Activated CD8-positive, alpha-beta T cell treated with anti-CD3 and anti-CD28 coated beads for 36 hours (primary cell): ENCODE results near the gene IQSEC3. TPM values are rescaled to one million over a fixed set of nuclear protein-coding genes. Genes with fewer than 3 reads are reported as not detected.
"Not testable (repeated sequence)": the region's sequence is repeated elsewhere in the genome, so short reads cannot be mapped to it uniquely, and the experiment has no call there.

Source experiments
- ATAC-seq: fragments of 200-7000 bp; cut with Tn5 transposase; one replicate; pipeline ENCODE4 v1.10.0; 2021; ENCODE audit warnings: mild to moderate bottlenecking, moderate library complexity
- CTCF ChIA-PET: fragments of 350-600 bp; sonication (Branson Sonifier 250); formaldehyde crosslinking; loops from one replicate; lab custom pipeline; 2021; ENCODE audit warnings: antibody characterized with exemption; lab: Charles Lee
- POLR2A ChIA-PET: fragments of 350-600 bp; sonication (Branson Sonifier 250); formaldehyde crosslinking; loops from one replicate; lab custom pipeline; 2021; ENCODE audit warnings: antibody characterized with exemption; lab: Charles Lee
- DNase-seq: peaks from one replicate; pipeline ENCODE4 v3.0.0-alpha.2; 2020
- H3K27ac Mint-ChIP-seq: one replicate; pipeline ENCODE4 v1.8.0; 2021; ENCODE audit warnings: mild to moderate bottlenecking, mixed read lengths
- H3K27me3 Mint-ChIP-seq: one replicate; pipeline ENCODE4 v1.8.0; 2021; ENCODE audit warnings: mixed read lengths
- H3K36me3 Mint-ChIP-seq: one replicate; pipeline ENCODE4 v1.8.0; 2021; ENCODE audit warnings: low read depth, mixed read lengths
- H3K4me1 Mint-ChIP-seq: one replicate; pipeline ENCODE4 v1.8.0; 2021; ENCODE audit warnings: low read depth, mixed read lengths
- H3K4me3 Mint-ChIP-seq: one replicate; pipeline ENCODE4 v1.8.0; 2021; ENCODE audit warnings: mild to moderate bottlenecking, moderate library complexity, mixed read lengths
- H3K9me3 Mint-ChIP-seq: one replicate; pipeline ENCODE4 v1.8.0; 2021; ENCODE audit warnings: mixed read lengths
- CTCF ChIP-seq: fragments of 200-600 bp; IDR thresholded peaks from one replicate; pipeline ENCODE4 v1.8.0; 2022; ENCODE audit warnings: antibody characterized with exemption, mild to moderate bottlenecking
- intact Hi-C: fragments of 100-400 bp; cut with micrococcal nuclease; formaldehyde crosslinking; loops from one replicate; pipeline ENCODE4 v1.10.0; 2022
- total RNA-seq, 2 experiments: library from RNA; stranded (reverse); gene quantifications; one replicate each; pipeline ENCODE4 v1.2.3, GENCODE V29; 2021

IQSEC3 gene
- total RNA-seq: 1 to 10 TPM; 2.5 to 2.7 TPM

- H3K27ac Mint-ChIP-seq, CTCF ChIA-PET, intact Hi-C loops, POLR2A ChIA-PET, H3K36me3 Mint-ChIP-seq, H3K9me3 Mint-ChIP-seq, H3K4me3 Mint-ChIP-seq, DNase-seq, ATAC-seq, H3K4me1 Mint-ChIP-seq: not testable (repeated sequence)
- peaks cover 34% of the 10 kb centered on the region for H3K27me3 Mint-ChIP-seq
These were observed at the start of gene IQSEC3 for GRCh38 chr12:66428-66781. TSS of gene IQSEC3 (plus strand) at chr12:66767. CDS start at chr12:66883, 116 bp downstream.

- intact Hi-C loops, H3K4me3 Mint-ChIP-seq, CTCF ChIA-PET, ATAC-seq, H3K27me3 Mint-ChIP-seq, H3K9me3 Mint-ChIP-seq, H3K27ac Mint-ChIP-seq, DNase-seq, POLR2A ChIA-PET: not testable (repeated sequence)
- Mint-ChIP-seq H3K4me1 (peaks cover 13% of the 10 kb centered on the region), H3K36me3 (peaks cover 12% of the 10 kb centered on the region)
These were observed 48.9 kb upstream of the IQSEC3 start for GRCh38 chr12:17370-18340.

DNA sequence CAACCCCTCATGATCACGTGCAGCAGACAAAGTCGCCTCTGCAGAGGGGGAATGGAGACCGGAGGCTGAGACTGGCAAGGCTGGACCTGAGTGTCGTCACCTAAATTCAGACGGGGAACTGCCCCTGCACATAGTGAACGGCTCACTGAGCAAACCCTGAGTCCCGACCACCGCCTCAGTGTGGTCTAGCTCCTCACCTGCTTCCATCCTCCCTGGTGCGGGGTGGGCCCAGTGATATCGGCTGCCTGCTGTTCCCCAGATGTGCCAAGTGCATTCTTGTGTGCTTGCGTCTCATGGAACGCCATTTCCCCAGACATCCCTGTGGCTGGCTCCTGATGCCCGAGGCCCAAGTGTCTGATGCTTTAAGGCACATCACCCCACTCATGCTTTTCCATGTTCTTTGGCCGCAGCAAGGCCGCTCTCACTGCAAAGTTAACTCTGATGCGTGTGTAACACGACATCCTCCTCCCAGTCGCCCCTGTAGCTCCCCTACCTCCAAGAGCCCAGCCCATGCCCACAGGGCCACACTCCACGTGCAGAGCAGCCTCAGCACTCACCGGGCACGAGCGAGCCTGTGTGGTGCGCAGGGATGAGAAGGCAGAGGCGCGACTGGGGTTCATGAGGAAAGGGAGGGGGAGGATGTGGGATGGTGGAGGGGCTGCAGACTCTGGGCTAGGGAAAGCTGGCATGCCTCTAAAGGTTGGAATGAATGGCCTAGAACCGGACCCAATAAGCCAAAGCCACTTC, 47.6 kb upstream of the IQSEC3 start:
- DNase-seq, CTCF ChIA-PET, POLR2A ChIA-PET, H3K27ac Mint-ChIP-seq, ATAC-seq, H3K27me3 Mint-ChIP-seq, H3K4me3 Mint-ChIP-seq, H3K9me3 Mint-ChIP-seq, intact Hi-C loops: not testable (repeated sequence)
- Mint-ChIP-seq H3K36me3 (peaks cover 12% of the 10 kb centered on the region), H3K4me1 (peaks cover 13% of the 10 kb centered on the region)

DNA sequence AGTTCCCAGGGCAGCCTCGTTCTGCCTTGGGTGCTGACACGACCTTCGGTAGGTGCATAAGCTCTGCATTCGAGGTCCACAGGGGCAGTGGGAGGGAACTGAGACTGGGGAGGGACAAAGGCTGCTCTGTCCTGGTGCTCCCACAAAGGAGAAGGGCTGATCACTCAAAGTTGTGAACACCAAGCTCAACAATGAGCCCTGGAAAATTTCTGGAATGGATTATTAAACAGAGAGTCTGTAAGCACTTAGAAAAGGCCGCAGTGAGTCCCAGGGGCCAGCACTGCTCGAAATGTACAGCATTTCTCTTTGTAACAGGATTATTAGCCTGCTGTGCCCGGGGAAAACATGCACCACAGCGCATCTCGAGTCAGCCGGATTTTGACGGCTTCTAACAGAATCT, 46.7 kb upstream of the IQSEC3 start:
- ATAC-seq, intact Hi-C loops, H3K27ac Mint-ChIP-seq, POLR2A ChIA-PET, H3K4me3 Mint-ChIP-seq, H3K27me3 Mint-ChIP-seq, H3K9me3 Mint-ChIP-seq, CTCF ChIA-PET, DNase-seq: not testable (repeated sequence)
- peaks cover 13% of the 10 kb centered on the region for H3K4me1 Mint-ChIP-seq
- peaks cover 12% of the 10 kb centered on the region for H3K36me3 Mint-ChIP-seq

DNA sequence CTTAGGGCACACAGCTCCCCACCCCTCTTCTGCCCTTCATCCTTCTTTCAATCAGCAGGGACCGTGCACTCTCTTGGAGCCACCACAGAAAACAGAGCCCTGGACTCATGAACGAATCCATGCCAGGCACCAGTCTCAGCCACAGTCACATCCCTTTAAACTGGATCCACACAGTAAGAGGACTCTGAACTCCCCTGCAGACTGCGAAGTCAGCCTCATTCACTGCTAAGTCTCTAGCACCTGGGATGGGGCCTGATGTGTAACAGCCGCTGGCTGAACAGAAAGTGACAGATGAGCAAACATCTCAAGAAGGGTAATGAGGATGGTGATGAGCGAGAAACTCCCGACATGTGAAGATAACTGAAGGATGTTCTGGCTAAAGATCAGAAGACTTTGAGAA, 45.8 kb upstream of the IQSEC3 start:
- ChIA-PET POLR2A (no interaction called here), CTCF (no interaction called here)
- Mint-ChIP-seq H3K9me3 (no peaks in the 10 kb centered on the region), H3K27ac (no peak overlapping the region), H3K36me3 (peaks cover 12% of the 10 kb centered on the region), H3K4me3 (no peak overlapping the region), H3K4me1 (peaks cover 13% of the 10 kb centered on the region), H3K27me3 (no peaks in the 10 kb centered on the region)
- no peak for DNase-seq
- no peak for ATAC-seq
- no peak for TF ChIP-seq CTCF
- intact Hi-C loops: no loop called here

DNA sequence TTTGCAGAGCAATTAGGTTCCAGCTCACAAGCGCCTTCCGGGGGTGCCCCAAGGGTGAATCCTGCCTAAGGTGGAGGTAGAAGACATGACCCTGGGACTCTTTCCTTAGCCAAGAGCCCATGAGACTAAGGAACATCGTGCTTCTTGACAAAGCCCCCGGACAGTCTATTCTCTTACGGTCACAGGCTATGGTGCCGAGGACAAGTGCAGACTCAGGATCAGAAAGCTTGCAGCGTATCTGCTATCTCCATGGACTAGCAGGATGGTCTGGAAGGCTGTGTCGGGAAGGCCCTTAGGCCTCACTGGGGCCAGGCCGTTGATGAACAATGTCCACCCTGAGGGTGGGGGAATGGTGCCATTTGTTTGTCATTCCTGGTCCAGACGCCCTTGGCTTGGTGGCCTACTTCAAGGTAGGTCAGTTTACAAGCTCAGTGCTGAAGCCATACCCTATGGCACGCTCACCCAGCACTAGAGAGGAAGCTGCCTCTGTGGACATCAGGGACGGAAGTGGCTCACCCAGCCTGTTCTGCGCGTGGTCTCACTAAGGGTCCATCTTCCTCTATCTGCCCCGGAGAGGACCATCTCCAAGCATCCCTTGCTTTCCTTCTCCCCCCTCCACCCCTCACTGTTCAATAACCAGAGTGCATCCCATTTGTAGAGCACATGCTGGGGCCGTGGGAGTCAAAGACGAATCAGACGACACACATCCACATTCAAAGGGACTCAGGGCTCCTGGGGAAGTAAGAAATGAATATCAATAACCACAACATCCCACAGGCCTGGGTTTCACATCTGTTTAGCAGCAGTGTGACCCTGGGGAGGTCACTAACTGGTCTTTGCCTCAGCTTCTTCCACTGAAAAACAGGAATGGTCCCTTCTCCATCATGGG, 45.0 kb upstream of the IQSEC3 start:
- DNase-seq: peak; percentile 37
- Mint-ChIP-seq H3K36me3 (peaks cover 12% of the 10 kb centered on the region), H3K9me3 (no peaks in the 10 kb centered on the region), H3K4me1 (peaks cover 13% of the 10 kb centered on the region), H3K27me3 (no peaks in the 10 kb centered on the region), H3K27ac (peak overlapping the region; percentile 29), H3K4me3 (no peak overlapping the region)
- intact Hi-C loops: no loop called here
- TF ChIP-seq CTCF: no peak
- ATAC-seq: peak; percentile 65
- CTCF ChIA-PET: no interaction called here
- POLR2A ChIA-PET: no interaction called here
